Adrenal gland (tissue), 5 donors: ENCODE measurements around the gene HARBI1.

ENCODE experiments used
- CTCF ChIP-seq, 6 experiments: fragments of 450-650 bp in 4 of 6; fragments of 200-600 bp in 2 of 6; sonication (generic) in 1 of 6; IDR thresholded peaks; 1 replicate in 5 of 6; 2 replicates in 1 of 6; pipeline versions ENCODE4 v1.5.1 to v1.8.0; 2016 to 2021; ENCODE audit warnings: antibody characterized with exemption in 6 of 6, mild to moderate bottlenecking in 2 of 6, moderate library complexity in 1 of 6
- POLR2A ChIP-seq, 2 donors: fragments of 450-650 bp; IDR thresholded peaks; one replicate each; pipeline ENCODE4 v1.6.1; 2017; ENCODE audit warnings: antibody characterized with exemption in 2 of 2, mild to moderate bottlenecking in 2 of 2, moderate library complexity in 1 of 2
- donor health status: DM: no; HTN: no; CAD: no.

GRCh38 chr11:46662366-46662765, 45.3 kb upstream of the HARBI1 start:
- TF ChIP-seq CTCF (IDR thresholded peaks at IDR 0.05), result no peak
- TF ChIP-seq POLR2A (IDR thresholded peaks at IDR 0.05), result no peak
